ENCODE results near the gene OLFML2B. TPM values are rescaled to one million over a fixed set of nuclear protein-coding genes. Genes with fewer than 3 reads are reported as not detected.

Gene OLFML2B
- polyA plus RNA-seq, 1 of the 3 experiments (the other 2 are of a cell fraction), result 7.3 TPM

GRCh38 chr1:161944381-161944780, 79.3 kb downstream of the OLFML2B start (continued):
- no peak for TF ChIP-seq USF2 (IDR thresholded peaks at IDR 0.05; ENCODE audit: borderline replicate concordance, low read depth, low read length)

DNA sequence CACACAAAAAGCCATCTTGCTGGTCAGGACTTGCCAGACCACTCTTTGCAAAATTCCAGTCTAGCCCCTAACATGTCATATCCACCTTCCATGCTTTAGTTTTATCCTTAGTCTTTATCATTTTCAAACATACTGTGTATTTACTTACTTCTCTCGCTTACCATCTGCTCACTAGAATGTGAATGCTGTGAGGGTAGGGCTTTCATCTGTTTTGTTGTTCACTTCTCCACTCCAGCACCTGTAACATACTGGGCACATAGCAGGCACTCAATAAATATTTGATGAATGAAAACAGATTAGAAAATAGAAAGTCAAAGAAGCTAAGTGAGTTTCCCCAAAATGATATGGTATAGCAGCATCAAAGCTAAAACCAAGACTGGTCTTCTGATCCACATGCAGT, 79.9 kb downstream of the OLFML2B start:
- no peak overlapping the region for H3K4me3 ChIP-seq (ENCODE audit: low read depth in 2 of 2, low read length in 1 of 2)
- no peaks in the 10 kb centered on the region for H3K79me2 ChIP-seq (ENCODE audit: insufficient read depth)
- H3K9me3 ChIP-seq, result no peaks in the 10 kb centered on the region
- no peak overlapping the region for H3K4me2 ChIP-seq
- DNase-seq, result no peak
- WGBS (ENCODE audit: low lambda C conversion rate), result 100% methylated on average over 1 of the region's 1 CpG
- peaks cover 0 to 3% of the 10 kb centered on the region in 2 experiments; a peak in 1 of 4 replicates for H3K4me1 ChIP-seq (ENCODE audit: control insufficient read depth in 1 of 2, insufficient read depth in 2 of 2, low read depth in 1 of 2, low read length in 1 of 2)
- no peak overlapping the region for H3K27ac ChIP-seq (ENCODE audit: low read depth in 2 of 2, low read length in 1 of 2)
- no peak overlapping the region for H2AFZ ChIP-seq (ENCODE audit: low read depth)
- no peaks in the 10 kb centered on the region for H3K27me3 ChIP-seq (ENCODE audit: insufficient read depth)
- CTCF ChIA-PET, result no interaction called here
- POLR2A ChIA-PET, result no interaction called here
- H3F3A ChIP-seq (replicated peaks; ENCODE audit: insufficient read depth), result no peaks in the 10 kb centered on the region
- H3K36me3 ChIP-seq (replicated peaks in 1 of 2; ENCODE audit: control insufficient read depth in 1 of 2, insufficient read depth in 2 of 2, low read length in 1 of 2), result no peaks in the 10 kb centered on the region
- H3K9me2 ChIP-seq, result no peaks in the 10 kb centered on the region
- no peak overlapping the region for H3K9ac ChIP-seq
- TF ChIP-seq SMC3 (IDR thresholded peaks at IDR 0.05; ENCODE audit: low read depth, low read length) (no peak), CTCF (IDR thresholded peaks at IDR 0.05) (no peak), RXRA (IDR thresholded peaks at IDR 0.05; ENCODE audit: borderline replicate concordance, low read depth) (no peak), RCOR1 (IDR thresholded peaks at IDR 0.05; ENCODE audit: low read length) (no peak), RAD21 (IDR thresholded peaks at IDR 0.05; ENCODE audit: low read length) (no peak), EP300 (IDR thresholded peaks at IDR 0.05; ENCODE audit: borderline replicate concordance in 1 of 2, low read depth in 1 of 2, low read length in 1 of 2) (no peak), GATA2 (CRISPR knock-in tag; IDR thresholded peaks at IDR 0.05) (no peak), USF1 (IDR thresholded peaks at IDR 0.05; ENCODE audit: borderline replicate concordance, low read depth) (no peak), TEAD4 (IDR thresholded peaks at IDR 0.05; ENCODE audit: borderline replicate concordance, insufficient read depth) (no peak), REST (IDR thresholded peaks at IDR 0.05; ENCODE audit: low read depth, low read length) (no peak), ELF1 (IDR thresholded peaks at IDR 0.05) (no peak), MAX (IDR thresholded peaks at IDR 0.05; ENCODE audit: low read depth) (no peak), TCF12 (IDR thresholded peaks at IDR 0.05) (no peak), CHD2 (IDR thresholded peaks at IDR 0.05; ENCODE audit: low read length, partially characterized antibody) (no peak)
- TF ChIP-seq, protein P1, sequence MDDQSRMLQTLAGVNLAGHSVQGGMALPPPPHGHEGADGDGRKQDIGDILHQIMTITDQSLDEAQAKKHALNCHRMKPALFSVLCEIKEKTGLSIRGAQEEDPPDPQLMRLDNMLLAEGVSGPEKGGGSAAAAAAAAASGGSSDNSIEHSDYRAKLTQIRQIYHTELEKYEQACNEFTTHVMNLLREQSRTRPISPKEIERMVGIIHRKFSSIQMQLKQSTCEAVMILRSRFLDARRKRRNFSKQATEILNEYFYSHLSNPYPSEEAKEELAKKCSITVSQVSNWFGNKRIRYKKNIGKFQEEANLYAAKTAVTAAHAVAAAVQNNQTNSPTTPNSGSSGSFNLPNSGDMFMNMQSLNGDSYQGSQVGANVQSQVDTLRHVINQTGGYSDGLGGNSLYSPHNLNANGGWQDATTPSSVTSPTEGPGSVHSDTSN (IDR thresholded peaks at IDR 0.05), result no peak
- H4K20me1 ChIP-seq (ENCODE audit: insufficient read depth), result no peaks in the 10 kb centered on the region

Data from SK-N-SH (cell line).